Neural cell (in vitro differentiated cells): ENCODE data around the gene PPFIBP1. TPM values are rescaled to one million over a fixed set of nuclear protein-coding genes. Genes with fewer than 3 reads are reported as not detected.
"Not testable (repeated sequence)": the region's sequence is repeated elsewhere in the genome, so short reads cannot be mapped to it uniquely, and the experiment has no call there.

Source experiments
- H2AFZ ChIP-seq: fragments of 200-600, 300-800 bp; sonication (generic), shearing (Covaris generic); 2 replicates; pipeline ENCODE4 v1.6.0; 2014; ENCODE audit warnings: low read depth, mild to moderate bottlenecking, antibody characterized with exemption, low read length, moderate library complexity
- H3F3A ChIP-seq: fragments of 200-600 bp; shearing (Covaris generic); 2 replicates; pipeline ENCODE4 v1.6.1; 2016; ENCODE audit warnings: mild to moderate bottlenecking, moderate library complexity, mixed read lengths, antibody characterized with exemption, low read length; ENCODE audit not compliant: insufficient read depth, poor library complexity, severe bottlenecking
- H3K27ac ChIP-seq: fragments of 200-600, 300-800 bp; sonication (generic), shearing (Covaris generic); 2 replicates; pipeline ENCODE4 v1.5.1; 2014; ENCODE audit warnings: mild to moderate bottlenecking, low read length, moderate library complexity
- H3K27me3 ChIP-seq: fragments of 300-800, 200-600 bp; sonication (generic), shearing (Covaris generic); 2 replicates; pipeline ENCODE4 v1.6.0; 2014; ENCODE audit warnings: mild to moderate bottlenecking, low read depth, low read length, moderate library complexity; ENCODE audit not compliant: insufficient read depth
- H3K36me3 ChIP-seq: fragments of 300-800, 200-600 bp; sonication (generic), shearing (Covaris generic); 2 replicates; pipeline ENCODE4 v1.5.1; 2014; ENCODE audit warnings: mild to moderate bottlenecking, antibody characterized with exemption, low read length, moderate library complexity; ENCODE audit not compliant: insufficient read depth
- H3K4me2 ChIP-seq: fragments of 300-800, 200-600 bp; sonication (generic), shearing (Covaris generic); 2 replicates; pipeline ENCODE4 v1.6.0; 2014; ENCODE audit warnings: mild to moderate bottlenecking, low read length
- H3K4me3 ChIP-seq: fragments of 300-800, 200-600 bp; sonication (generic), shearing (Covaris generic); 2 replicates; pipeline ENCODE4 v1.5.1; 2014; ENCODE audit warnings: mild to moderate bottlenecking, low read length, moderate library complexity
- H3K79me2 ChIP-seq: fragments of 200-600 bp; shearing (Covaris generic); replicated peaks from 2 replicates; pipeline ENCODE4 v1.6.0; 2014; ENCODE audit warnings: mild to moderate bottlenecking, low read length, moderate library complexity; ENCODE audit not compliant: insufficient read depth
- H3K9ac ChIP-seq: fragments of 300-800, 200-600 bp; sonication (generic), shearing (Covaris generic); 2 replicates; pipeline ENCODE4 v1.6.1; 2016; ENCODE audit warnings: mild to moderate bottlenecking, low read length, mixed read lengths
- H3K9me2 ChIP-seq: fragments of 200-600 bp; shearing (Covaris generic); 2 replicates; pipeline ENCODE4 v1.6.1; 2016; ENCODE audit warnings: mild to moderate bottlenecking, low read length, mixed read lengths; ENCODE audit not compliant: insufficient read depth
- H3K9me3 ChIP-seq: fragments of 200-600, 300-800 bp; sonication (generic), shearing (Covaris generic); 2 replicates; pipeline ENCODE4 v1.6.1; 2016; ENCODE audit warnings: mild to moderate bottlenecking, mixed run types, low read length, moderate library complexity, mixed read lengths
- H4K20me1 ChIP-seq: fragments of 200-600 bp; shearing (Covaris generic); 2 replicates; pipeline ENCODE4 v1.6.1; 2016; ENCODE audit warnings: mild to moderate bottlenecking, mixed run types; ENCODE audit not compliant: insufficient read depth
- CTCF ChIP-seq: fragments of 450-650 bp; IDR thresholded peaks from 2 replicates; pipeline ENCODE4 v1.5.1; 2014; ENCODE audit warnings: antibody characterized with exemption, mild to moderate bottlenecking, moderate library complexity; ENCODE audit not compliant: poor library complexity, severe bottlenecking
- EP300 ChIP-seq: fragments of 450-650 bp; conservative IDR thresholded peaks from 2 replicates; pipeline ENCODE4 v1.6.1; 2014; ENCODE audit warnings: antibody characterized with exemption, mild to moderate bottlenecking, moderate library complexity; ENCODE audit not compliant: poor library complexity, severe bottlenecking
- EZH2 ChIP-seq: fragments of 200-600, 300-800 bp; shearing (Covaris generic), sonication (generic); IDR thresholded peaks from 2 replicates; pipeline ENCODE4 v1.6.1; 2014; ENCODE audit warnings: antibody characterized with exemption, low read length, borderline replicate concordance, mild to moderate bottlenecking; ENCODE audit not compliant: insufficient read depth, poor library complexity, severe bottlenecking
- MXI1 ChIP-seq: fragments of 450-650 bp; conservative IDR thresholded peaks from 2 replicates; pipeline ENCODE4 v1.6.1; 2014; ENCODE audit warnings: antibody characterized with exemption, mild to moderate bottlenecking; ENCODE audit not compliant: poor library complexity, severe bottlenecking
- POLR2AphosphoS5 ChIP-seq: IDR thresholded peaks from 2 replicates; pipeline ENCODE4 v1.6.1; 2012
- RAD21 ChIP-seq: fragments of 450-650 bp; conservative IDR thresholded peaks from 2 replicates; pipeline ENCODE4 v1.6.1; 2014; ENCODE audit warnings: antibody characterized with exemption, mild to moderate bottlenecking, moderate library complexity
- REST ChIP-seq: IDR thresholded peaks from 2 replicates; pipeline ENCODE4 v1.6.1; 2012; ENCODE audit warnings: borderline replicate concordance
- SMC3 ChIP-seq: fragments of 450-650 bp; conservative IDR thresholded peaks from 2 replicates; pipeline ENCODE4 v1.6.1; 2014; ENCODE audit warnings: antibody characterized with exemption, mild to moderate bottlenecking, moderate library complexity; ENCODE audit not compliant: poor library complexity
- TAF1 ChIP-seq: IDR thresholded peaks from 2 replicates; pipeline ENCODE4 v1.6.1; 2012; ENCODE audit warnings: low read depth
- polyA plus RNA-seq: library from polyadenylated mRNA; depleted of rRNA; stranded (reverse); fragments of >200 nt; gene quantifications from 2 replicates; pipeline ENCODE4 v1.2.3, GENCODE V29; 2014

Gene PPFIBP1
- polyA plus RNA-seq, 1 donor from 2014 or later = 30.2 TPM

- H3K9me2 ChIP-seq = no peaks in the 10 kb centered on the region
- H3K27me3 ChIP-seq = no peaks in the 10 kb centered on the region
- H4K20me1 ChIP-seq = no peaks in the 10 kb centered on the region
- no peaks in the 10 kb centered on the region for H3K79me2 ChIP-seq
- H3K4me2 ChIP-seq = no peak overlapping the region
- H3F3A ChIP-seq = no peaks in the 10 kb centered on the region
- H2AFZ ChIP-seq = no peak overlapping the region
- H3K36me3 ChIP-seq = peaks cover 6% of the 10 kb centered on the region
- no peak overlapping the region for H3K27ac ChIP-seq
- TF ChIP-seq TAF1 (no peak), EP300 (no peak), EZH2 (no peak), RAD21 (no peak), SMC3 (no peak), CTCF (no peak), POLR2AphosphoS5 (no peak), REST (no peak), MXI1 (no peak)
- no peak overlapping the region for H3K4me3 ChIP-seq
- no peaks in the 10 kb centered on the region for H3K9me3 ChIP-seq
- no peak overlapping the region for H3K9ac ChIP-seq
These were observed 209.8 kb downstream of the PPFIBP1 start for GRCh38 chr12:27733791-27734190.

GRCh38 chr12:27734321-27734720 lies 210.3 kb downstream of the PPFIBP1 start:
- not testable (repeated sequence) for H3K27me3 ChIP-seq, H3K79me2 ChIP-seq, H3K27ac ChIP-seq, H3F3A ChIP-seq, H3K9me2 ChIP-seq, H3K4me3 ChIP-seq, H2AFZ ChIP-seq, H3K4me2 ChIP-seq, H3K36me3 ChIP-seq, H4K20me1 ChIP-seq, H3K9me3 ChIP-seq, H3K9ac ChIP-seq

- H3K36me3 ChIP-seq = no peaks in the 10 kb centered on the region
- no peaks in the 10 kb centered on the region for H3K9me2 ChIP-seq
- no peak overlapping the region for H2AFZ ChIP-seq
These were observed 219.6 kb downstream of the PPFIBP1 start for GRCh38 chr12:27743601-27744000.

More at GRCh38 chr12:27743601-27744000, 219.6 kb downstream of the PPFIBP1 start:
- Histone ChIP-seq H3K79me2 (no peaks in the 10 kb centered on the region), H3K4me2 (no peak overlapping the region), H4K20me1 (no peaks in the 10 kb centered on the region), H3F3A (no peaks in the 10 kb centered on the region), H3K9me3 (no peaks in the 10 kb centered on the region), H3K4me3 (no peak overlapping the region), H3K27me3 (no peaks in the 10 kb centered on the region), H3K9ac (no peak overlapping the region), H3K27ac (no peak overlapping the region)
- TF ChIP-seq RAD21 (no peak), MXI1 (no peak), CTCF (no peak), POLR2AphosphoS5 (no peak), TAF1 (no peak), EP300 (no peak), REST (no peak), SMC3 (no peak), EZH2 (no peak)
